ENCODE results near the gene PDLIM7.

GRCh38 chr5:177509381-177509951 lies 12.1 kb upstream of the PDLIM7 start, which contains the start of gene DOK3:
- TF ChIP-seq CTCF (IDR thresholded peaks at IDR 0.05), result no peak
- no peak for TF ChIP-seq EZH2phosphoT487 (IDR thresholded peaks at IDR 0.05)
